Subcutaneous abdominal adipose tissue (tissue), 5 donors: ENCODE results near the gene BCAS3.
"Not testable (repeated sequence)": the region's sequence is repeated elsewhere in the genome, so short reads cannot be mapped to it uniquely, and the experiment has no call there.

Experiments used
- H3K27ac ChIP-seq: one replicate; pipeline ENCODE4 v1.7.0; 2013; ENCODE audit warnings: low read depth, mild to moderate bottlenecking, inconsistent platforms, low read length, moderate library complexity
- H3K27me3 ChIP-seq, 5 donors: one replicate each; pipeline ENCODE4 v1.7.0; 2013; ENCODE audit warnings: low read length in 5 of 5, inconsistent platforms in 1 of 5; ENCODE audit not compliant: control insufficient read depth in 5 of 5, insufficient read depth in 4 of 5
- H3K36me3 ChIP-seq, 5 donors: one replicate each; pipeline ENCODE4 v1.7.0; 2013; ENCODE audit warnings: low read length in 5 of 5; ENCODE audit not compliant: control insufficient read depth in 5 of 5, insufficient read depth in 5 of 5
- H3K4me1 ChIP-seq, 5 donors: one replicate each; pipeline ENCODE4 v1.7.0; 2013; ENCODE audit warnings: low read length in 5 of 5, mild to moderate bottlenecking in 3 of 5, moderate library complexity in 1 of 5; ENCODE audit not compliant: control insufficient read depth in 5 of 5, insufficient read depth in 5 of 5
- H3K4me3 ChIP-seq, 5 donors: one replicate each; pipeline ENCODE4 v1.7.0; 2013; ENCODE audit warnings: low read length in 5 of 5, low read depth in 1 of 5
- H3K9ac ChIP-seq, 5 donors: one replicate each; pipeline ENCODE4 v1.7.0; 2013; ENCODE audit warnings: low read length in 5 of 5, mild to moderate bottlenecking in 4 of 5, moderate library complexity in 3 of 5
- H3K9me3 ChIP-seq, 5 donors: one replicate each; pipeline ENCODE4 v1.7.0; 2013; ENCODE audit warnings: low read length in 5 of 5; ENCODE audit not compliant: control insufficient read depth in 5 of 5
- donor health status: healthy.
- donor health status: healthy.
- donor health status: healthy.
- donor health status: healthy.
- donor health status: healthy.

BCAS3 gene

DNA sequence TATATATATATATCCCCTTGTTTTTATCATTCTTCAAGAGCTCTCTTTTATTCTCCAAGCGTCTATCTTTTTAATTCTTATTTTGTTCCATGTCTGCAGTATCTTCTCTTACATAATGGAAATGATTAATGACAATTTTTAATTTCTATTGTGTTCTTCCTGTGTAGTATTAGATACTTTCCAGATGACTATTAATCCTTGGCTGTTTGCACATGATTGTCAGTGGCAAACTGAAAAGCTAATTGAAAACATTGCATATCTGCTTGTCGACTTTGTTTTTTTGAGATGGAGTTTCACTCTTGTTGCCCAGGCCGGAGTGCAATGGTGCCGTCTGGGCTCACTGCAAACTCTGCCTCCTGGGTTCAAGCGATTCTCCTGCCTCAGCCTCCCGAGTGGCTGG, 124.7 kb downstream of the BCAS3 start:
- no peak overlapping the region for H3K9ac ChIP-seq
- H3K36me3 ChIP-seq, result no peaks in the 10 kb centered on the region
- H3K27me3 ChIP-seq, result no peaks in the 10 kb centered on the region
- H3K9me3 ChIP-seq, result no peaks in the 10 kb centered on the region
- H3K27ac ChIP-seq, result no peak overlapping the region
- no peak overlapping the region for H3K4me3 ChIP-seq
- H3K4me1 ChIP-seq, result no peaks in the 10 kb centered on the region

GRCh38 chr17:60803059-60803458, 125.4 kb downstream of the BCAS3 start:
- Histone ChIP-seq H3K4me1 (no peaks in the 10 kb centered on the region), H3K9ac (no peak overlapping the region), H3K36me3 (peaks cover 0 to under 1% (median 0%) of the 10 kb centered on the region in 5 donors), H3K27ac (no peak overlapping the region), H3K27me3 (no peaks in the 10 kb centered on the region), H3K9me3 (no peaks in the 10 kb centered on the region), H3K4me3 (no peak overlapping the region)

DNA sequence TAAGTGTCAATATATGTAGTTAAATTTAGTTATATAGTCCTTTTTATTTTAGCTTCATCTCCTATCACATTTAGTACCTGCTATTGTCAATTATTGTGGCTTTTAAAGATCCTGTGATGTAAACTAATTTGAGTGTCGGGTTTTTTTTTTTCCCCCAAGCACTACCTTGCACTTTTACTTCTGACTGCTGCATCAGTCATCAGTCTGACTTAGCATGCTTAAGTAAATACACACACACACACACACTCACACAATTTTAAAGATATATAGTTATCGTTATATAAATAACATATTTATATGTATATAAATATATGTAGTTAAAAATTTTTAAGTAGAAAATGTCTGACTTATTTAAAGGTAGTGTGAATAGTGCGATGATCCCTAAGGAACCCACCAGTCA, 127.2 kb downstream of the BCAS3 start:
- Histone ChIP-seq H3K27me3 (no peaks in the 10 kb centered on the region), H3K4me3 (no peak overlapping the region), H3K4me1 (no peaks in the 10 kb centered on the region), H3K9me3 (no peaks in the 10 kb centered on the region), H3K9ac (no peak overlapping the region), H3K27ac (no peak overlapping the region), H3K36me3 (peaks cover 0 to 4% (median 0%) of the 10 kb centered on the region in 5 donors)

- Histone ChIP-seq H3K4me1 (no peaks in the 10 kb centered on the region), H3K36me3 (peaks cover 4 to 13% (median 9%) of the 10 kb centered on the region in 5 donors), H3K27ac (no peak overlapping the region), H3K9me3 (peaks cover 0 to 6% (median 0%) of the 10 kb centered on the region in 5 donors), H3K9ac (no peak overlapping the region), H3K27me3 (no peaks in the 10 kb centered on the region), H3K4me3 (no peak overlapping the region)
These were observed 131.8 kb downstream of the BCAS3 start for GRCh38 chr17:60809421-60809820.

GRCh38 chr17:60814941-60815340, 137.3 kb downstream of the BCAS3 start:
- not testable (repeated sequence) for H3K9me3 ChIP-seq, H3K27me3 ChIP-seq, H3K9ac ChIP-seq, H3K4me1 ChIP-seq, H3K4me3 ChIP-seq, H3K27ac ChIP-seq
- peaks cover 0 to 13% (median 8%) of the 10 kb centered on the region in 5 donors for H3K36me3 ChIP-seq

GRCh38 chr17:60817192-60817591, 139.5 kb downstream of the BCAS3 start:
- H3K4me1 ChIP-seq, result no peaks in the 10 kb centered on the region
- H3K27me3 ChIP-seq, result no peaks in the 10 kb centered on the region
- no peaks in the 10 kb centered on the region for H3K9me3 ChIP-seq
- no peak overlapping the region for H3K9ac ChIP-seq
- H3K27ac ChIP-seq, result no peak overlapping the region
- H3K4me3 ChIP-seq, result no peak overlapping the region
- no peaks in the 10 kb centered on the region for H3K36me3 ChIP-seq

DNA sequence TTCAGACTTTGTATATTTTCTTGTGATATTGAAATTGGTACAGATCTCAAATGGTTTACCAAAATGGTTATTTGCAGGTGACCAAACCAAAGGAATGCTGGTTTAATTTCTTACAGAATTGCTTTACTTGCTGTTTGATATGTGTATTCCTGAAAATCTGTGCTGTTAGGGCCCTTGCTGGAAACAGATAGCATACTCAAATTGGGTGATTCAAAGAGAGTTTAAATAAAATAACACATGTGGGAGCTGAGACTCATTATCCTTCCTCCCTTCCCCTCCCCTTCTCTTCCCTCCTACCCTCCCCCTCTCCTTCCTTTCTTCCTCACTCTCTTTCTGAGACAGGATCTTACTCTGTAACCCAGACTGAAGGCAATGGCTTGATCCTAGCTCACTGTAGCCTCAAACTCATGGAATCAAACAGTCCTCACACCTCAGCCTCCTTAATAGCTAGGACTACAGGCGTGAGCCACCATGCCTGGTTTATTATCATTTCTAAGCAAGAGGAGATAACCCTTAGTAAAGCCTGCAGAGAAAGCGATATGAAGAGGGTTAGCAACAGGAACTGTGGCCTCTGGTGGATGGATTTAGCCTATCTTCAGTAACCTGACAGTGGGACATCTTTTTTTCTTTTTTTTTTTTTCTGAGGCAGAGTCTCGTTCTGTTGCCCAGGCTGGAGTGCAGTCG, 141.9 kb downstream of the BCAS3 start:
- Histone ChIP-seq H3K4me3 (no peak overlapping the region), H3K9me3 (no peaks in the 10 kb centered on the region), H3K27ac (no peak overlapping the region), H3K27me3 (no peaks in the 10 kb centered on the region), H3K36me3 (no peaks in the 10 kb centered on the region), H3K9ac (no peak overlapping the region), H3K4me1 (no peaks in the 10 kb centered on the region)

DNA sequence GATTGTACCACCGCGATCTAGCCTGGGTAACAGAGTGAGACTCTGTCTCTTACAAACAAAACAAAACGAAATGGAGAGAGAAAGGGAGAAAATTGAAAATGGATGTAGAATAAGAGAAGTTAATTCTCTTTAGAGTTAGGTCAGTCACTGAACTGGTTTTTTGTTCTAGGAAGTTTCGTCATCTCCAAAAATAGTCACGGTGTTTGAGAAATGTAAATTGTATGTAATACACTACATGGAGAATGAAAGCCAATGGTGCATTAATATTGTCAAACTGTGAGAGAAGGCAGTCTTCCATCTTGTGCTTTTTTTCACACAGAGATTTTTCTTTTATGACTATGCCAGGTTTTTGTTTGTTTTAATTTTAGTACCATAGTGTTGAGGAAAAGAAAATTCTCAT, 145.9 kb downstream of the BCAS3 start:
- no peak overlapping the region for H3K27ac ChIP-seq
- H3K9ac ChIP-seq, result no peak overlapping the region
- no peaks in the 10 kb centered on the region for H3K36me3 ChIP-seq
- H3K9me3 ChIP-seq, result no peaks in the 10 kb centered on the region
- no peak overlapping the region for H3K4me3 ChIP-seq
- no peaks in the 10 kb centered on the region for H3K27me3 ChIP-seq
- H3K4me1 ChIP-seq, result no peaks in the 10 kb centered on the region

DNA sequence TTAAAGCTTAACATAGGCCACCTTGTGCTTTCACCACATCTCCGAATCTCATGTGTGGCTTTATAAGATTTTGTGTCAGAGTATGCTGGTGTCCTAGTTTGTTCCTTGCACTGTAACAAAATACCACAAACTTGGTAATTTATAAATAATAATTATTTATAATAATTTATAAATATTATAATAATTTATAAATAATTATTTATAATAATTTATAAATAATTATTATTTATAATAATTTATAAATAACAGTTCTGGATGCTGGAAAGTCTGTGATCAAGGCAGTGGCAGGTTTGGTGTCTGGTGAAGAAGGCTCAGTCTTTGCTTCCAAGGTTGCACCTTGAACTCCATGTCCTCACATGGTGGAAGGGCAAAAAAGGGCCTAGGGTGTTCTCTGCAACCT, 147.7 kb downstream of the BCAS3 start:
- H3K27me3 ChIP-seq, result no peaks in the 10 kb centered on the region
- H3K4me3 ChIP-seq, result no peak overlapping the region
- no peaks in the 10 kb centered on the region for H3K9me3 ChIP-seq
- H3K27ac ChIP-seq, result no peak overlapping the region
- no peak overlapping the region for H3K9ac ChIP-seq
- H3K36me3 ChIP-seq, result no peaks in the 10 kb centered on the region
- H3K4me1 ChIP-seq, result no peaks in the 10 kb centered on the region

DNA sequence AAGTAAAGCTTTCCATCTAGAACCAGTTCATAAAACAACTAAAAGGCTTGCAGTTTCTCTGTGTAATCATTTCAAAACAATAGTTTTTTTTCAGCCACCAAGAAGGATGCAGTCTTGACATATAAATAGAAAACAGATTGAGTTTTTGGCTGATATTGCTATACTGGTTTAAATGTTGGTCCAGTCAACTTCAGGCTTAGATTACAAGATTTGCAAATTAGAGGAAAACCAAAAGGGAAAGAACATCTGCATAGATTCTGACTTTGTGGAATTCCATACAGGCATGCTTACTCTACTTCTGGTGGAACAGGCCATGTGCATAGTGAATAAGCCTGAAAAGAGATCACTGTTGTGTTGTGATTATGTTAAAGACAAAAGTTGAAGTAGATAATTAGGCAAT, 150.3 kb downstream of the BCAS3 start:
- Histone ChIP-seq H3K27ac (no peak overlapping the region), H3K4me1 (peaks cover 0 to 7% (median 5%) of the 10 kb centered on the region in 5 donors), H3K9ac (no peak overlapping the region), H3K9me3 (no peaks in the 10 kb centered on the region), H3K4me3 (no peak overlapping the region), H3K36me3 (no peaks in the 10 kb centered on the region), H3K27me3 (no peaks in the 10 kb centered on the region)
